Measurements from ENCODE around the gene PSMC4.

Gene PSMC4

GRCh38 chr19:39924952-39925351 lies 46.0 kb upstream of the PSMC4 start:
- TF ChIP-seq REST (IDR thresholded peaks at IDR 0.05; ENCODE audit: low read depth) (no peak), USF1 (IDR thresholded peaks at IDR 0.05) (no peak), FOXM1 (IDR thresholded peaks at IDR 0.05; ENCODE audit: borderline replicate concordance, low read depth) (no peak), YY1 (IDR thresholded peaks at IDR 0.05; ENCODE audit: low read depth) (no peak)

GRCh38 chr19:39926170-39926760 lies 44.7 kb upstream of the PSMC4 start:
- TF ChIP-seq CEBPB (IDR thresholded peaks at IDR 0.05): no peak
- no peak for TF ChIP-seq REST (IDR thresholded peaks at IDR 0.05; ENCODE audit: low read depth)
- no peak for TF ChIP-seq FOXM1 (IDR thresholded peaks at IDR 0.05; ENCODE audit: borderline replicate concordance, low read depth)

- TF ChIP-seq RAD21 (IDR thresholded peaks at IDR 0.05; ENCODE audit: low read depth) (no peak), EGR1 (IDR thresholded peaks at IDR 0.05) (no peak), CREB1 (IDR thresholded peaks at IDR 0.05; ENCODE audit: low read depth) (no peak), TEAD4 (IDR thresholded peaks at IDR 0.05) (no peak), TCF12 (IDR thresholded peaks at IDR 0.05; ENCODE audit: low read depth) (no peak), MAX (IDR thresholded peaks at IDR 0.05) (no peak), CEBPB (IDR thresholded peaks at IDR 0.05) (no peak), USF1 (IDR thresholded peaks at IDR 0.05) (no peak), REST (IDR thresholded peaks at IDR 0.05; ENCODE audit: low read depth) (no peak), TAF1 (IDR thresholded peaks at IDR 0.05; ENCODE audit: low read depth) (no peak), NFIC (IDR thresholded peaks at IDR 0.05) (no peak), FOXM1 (IDR thresholded peaks at IDR 0.05; ENCODE audit: borderline replicate concordance, low read depth) (no peak), ZBTB7A (IDR thresholded peaks at IDR 0.05; ENCODE audit: low read depth) (no peak), EP300 (IDR thresholded peaks at IDR 0.05; ENCODE audit: borderline replicate concordance) (no peak), YY1 (IDR thresholded peaks at IDR 0.05; ENCODE audit: low read depth) (no peak)
These were observed 43.9 kb upstream of the PSMC4 start for GRCh38 chr19:39927076-39927475.

GRCh38 chr19:39927524-39928356 lies 43.2 kb upstream of the PSMC4 start:
- no peak for TF ChIP-seq EGR1 (IDR thresholded peaks at IDR 0.05)

- TF ChIP-seq CEBPB (IDR thresholded peaks at IDR 0.05) (no peak), TAF1 (IDR thresholded peaks at IDR 0.05; ENCODE audit: low read depth) (no peak), CREB1 (IDR thresholded peaks at IDR 0.05; ENCODE audit: low read depth) (no peak), EP300 (IDR thresholded peaks at IDR 0.05; ENCODE audit: borderline replicate concordance) (no peak)
These were observed 42.6 kb upstream of the PSMC4 start for GRCh38 chr19:39928357-39928725.
